Measurements from ENCODE around the gene STK24. TPM values are rescaled to one million over a fixed set of nuclear protein-coding genes. Genes with fewer than 3 reads are reported as not detected.

STK24 gene
- total and polyA plus RNA-seq, 2 of the 4 experiments (the other 2 are of a cell fraction): 29.2 to 43.4 TPM

DNA sequence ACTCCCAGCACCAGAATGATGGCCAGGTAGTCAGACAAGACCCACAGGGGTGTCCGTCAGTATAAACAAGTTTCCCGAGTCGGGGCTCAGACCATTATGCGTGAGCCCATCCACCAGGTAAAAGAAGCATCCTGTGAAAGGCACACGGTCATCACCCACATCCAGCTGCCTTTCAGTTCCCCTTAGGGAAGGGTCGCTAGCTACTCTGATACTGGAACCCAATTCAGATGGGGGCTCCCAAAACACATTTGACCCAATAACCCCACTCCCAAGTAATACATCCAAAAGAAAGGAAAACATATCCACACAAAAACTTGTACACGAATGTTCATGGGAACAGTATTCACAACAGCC is 66.8 kb downstream of the STK24 start:
- dilution Hi-C loops (cut with HindIII; ENCODE audit: low sequenced_read_pairs, unreplicated experiment): no loop called here
- intact Hi-C loops (cut with micrococcal nuclease): no loop called here
- H4K20me1 ChIP-seq (ENCODE audit: insufficient read depth, low read length): peaks cover 44% of the 10 kb centered on the region
- TF ChIP-seq CHD1 (IDR thresholded peaks at IDR 0.05; ENCODE audit: low read depth, low read length): no peak
- no peak for TF ChIP-seq POLR2A (IDR thresholded peaks at IDR 0.05; ENCODE audit: low read depth, low read length)
- no peak for TF ChIP-seq RAD21 (IDR thresholded peaks at IDR 0.05; ENCODE audit: low read length)
- TF ChIP-seq CEBPB (IDR thresholded peaks at IDR 0.05; ENCODE audit: low read depth, low read length): no peak
- no peak for TF ChIP-seq MAZ (IDR thresholded peaks at IDR 0.05; ENCODE audit: borderline replicate concordance, low read depth, low read length)
- no peak for TF ChIP-seq SMC3 (IDR thresholded peaks at IDR 0.05; ENCODE audit: low read depth, low read length)
- no peak for TF ChIP-seq RFX5 (IDR thresholded peaks at IDR 0.05; ENCODE audit: low read depth, low read length)
- no peak for TF ChIP-seq BHLHE40 (IDR thresholded peaks at IDR 0.05; ENCODE audit: low read depth, low read length)
- no peak for TF ChIP-seq MXI1 (IDR thresholded peaks at IDR 0.05; ENCODE audit: borderline replicate concordance, low read depth, low read length)
- TF ChIP-seq, protein P1, sequence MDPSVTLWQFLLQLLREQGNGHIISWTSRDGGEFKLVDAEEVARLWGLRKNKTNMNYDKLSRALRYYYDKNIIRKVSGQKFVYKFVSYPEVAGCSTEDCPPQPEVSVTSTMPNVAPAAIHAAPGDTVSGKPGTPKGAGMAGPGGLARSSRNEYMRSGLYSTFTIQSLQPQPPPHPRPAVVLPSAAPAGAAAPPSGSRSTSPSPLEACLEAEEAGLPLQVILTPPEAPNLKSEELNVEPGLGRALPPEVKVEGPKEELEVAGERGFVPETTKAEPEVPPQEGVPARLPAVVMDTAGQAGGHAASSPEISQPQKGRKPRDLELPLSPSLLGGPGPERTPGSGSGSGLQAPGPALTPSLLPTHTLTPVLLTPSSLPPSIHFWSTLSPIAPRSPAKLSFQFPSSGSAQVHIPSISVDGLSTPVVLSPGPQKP (IDR thresholded peaks at IDR 0.05; ENCODE audit: borderline replicate concordance, low read depth, low read length): no peak
- TF ChIP-seq, protein P2, sequence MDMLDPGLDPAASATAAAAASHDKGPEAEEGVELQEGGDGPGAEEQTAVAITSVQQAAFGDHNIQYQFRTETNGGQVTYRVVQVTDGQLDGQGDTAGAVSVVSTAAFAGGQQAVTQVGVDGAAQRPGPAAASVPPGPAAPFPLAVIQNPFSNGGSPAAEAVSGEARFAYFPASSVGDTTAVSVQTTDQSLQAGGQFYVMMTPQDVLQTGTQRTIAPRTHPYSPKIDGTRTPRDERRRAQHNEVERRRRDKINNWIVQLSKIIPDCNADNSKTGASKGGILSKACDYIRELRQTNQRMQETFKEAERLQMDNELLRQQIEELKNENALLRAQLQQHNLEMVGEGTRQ (IDR thresholded peaks at IDR 0.05; ENCODE audit: low read depth, low read length): no peak
- no peak for TF ChIP-seq NFE2L2 (IDR thresholded peaks at IDR 0.05; ENCODE audit: low read depth, low read length)
- peak overlapping the region; percentile 81 for H4K91ac ChIP-seq (ENCODE audit: insufficient read depth, low read depth, low read length)
- no peaks in the 10 kb centered on the region for H3K9me3 ChIP-seq (ENCODE audit: control insufficient read depth, insufficient read depth, low read length)
- ChIA-PET POLR2A (ENCODE audit: unreplicated experiment) (no interaction called here), CTCF (interaction anchor here (1.0 kb wide), 1 partner anchor 144 kb away, joined by 4 read pairs; no protein-coding TSS in a partner anchor)
- peak overlapping the region; percentile 16; the same call in 1 of the 2 replicates for H3K18ac ChIP-seq (ENCODE audit: low read depth, low read length)
- H3K4me2 ChIP-seq (ENCODE audit: low read depth, low read length): peak overlapping the region; percentile 13
- no peak overlapping the region for H3K9ac ChIP-seq (ENCODE audit: low read depth, low read length)
- 100% methylated on average over 3 of the region's 7 CpGs; no CpG with 5 or more reads in 1 of the 2 experiments for WGBS, 2 experiments (ENCODE audit: extremely low coverage in 2 of 2, insufficient read length in 1 of 2)
- peak overlapping the region; percentile 85 for H2BK5ac ChIP-seq (ENCODE audit: low read depth, low read length, poor library complexity, severe bottlenecking)
- peak overlapping the region; percentile 87 for H2BK20ac ChIP-seq (ENCODE audit: low read depth, low read length)
- H3K14ac ChIP-seq (replicated peaks; ENCODE audit: low read depth, low read length): peak overlapping the region; percentile 98
- no peak overlapping the region for H3K4me3 ChIP-seq (ENCODE audit: insufficient read depth, low read depth, low read length)
- H3K4me1 ChIP-seq (ENCODE audit: control insufficient read depth, insufficient read depth, low read length): peaks cover 24% of the 10 kb centered on the region
- H4K5ac ChIP-seq (ENCODE audit: low read depth, low read length): peak overlapping the region; percentile 8; the same call in 1 of the 2 replicates
- peaks cover 44 to 88% of the 10 kb centered on the region in 2 experiments for H3K79me1 ChIP-seq (ENCODE audit: low read depth in 1 of 2, low read length in 2 of 2)
- BruUV-seq (replicated peaks): no TSS peak
- DNase-seq: no peak
- H2BK15ac ChIP-seq (ENCODE audit: low read depth, low read length): peak overlapping the region; percentile 73; the same call in 1 of the 3 replicates
- no peak for ATAC-seq (ENCODE audit: low read depth)
- H2BK120ac ChIP-seq (ENCODE audit: low read depth, low read length): peak overlapping the region; percentile 88
- no peaks in the 10 kb centered on the region for H3K27me3 ChIP-seq (ENCODE audit: control insufficient read depth, insufficient read depth, low read length)
- H3K4ac ChIP-seq (ENCODE audit: low read depth, low read length): peak overlapping the region; percentile 95
- peak overlapping the region; percentile 82 for H3K27ac ChIP-seq (ENCODE audit: insufficient read depth, low read length)
- peak overlapping the region; percentile 62; the same call in 1 of the 2 replicates for H3K23ac ChIP-seq (ENCODE audit: low read depth, low read length)
- 0 out of 2 replicates have a peak overlapping the region, but pooled peaks have one; percentile 26 for H3K56ac ChIP-seq (ENCODE audit: extremely low read depth, insufficient read depth, low read length)
- peak overlapping the region; percentile 91 for H2AK5ac ChIP-seq (ENCODE audit: low read depth, low read length)
- peaks cover 34% of the 10 kb centered on the region for H3K9me1 ChIP-seq (ENCODE audit: insufficient read depth, low read length)
- H2AK9ac ChIP-seq (replicated peaks; ENCODE audit: low read depth, low read length, poor library complexity): peak overlapping the region; percentile 26
- H2AFZ ChIP-seq (replicated peaks; ENCODE audit: low read length, poor library complexity): no peak overlapping the region
- in situ Hi-C loops (cut with MboI; ENCODE audit: low sequenced_read_pairs): no loop called here
- peak overlapping the region; percentile 70 to 77; a peak in 3 of 4 replicates for H4K8ac ChIP-seq (ENCODE audit: low read depth in 2 of 2, low read length in 2 of 2)
- H3K36me3 ChIP-seq (ENCODE audit: control insufficient read depth, insufficient read depth, low read length): peaks cover 7% of the 10 kb centered on the region; the same call in 1 of the 2 replicates
